ENCODE data around the gene C19orf85. TPM values are rescaled to one million over a fixed set of nuclear protein-coding genes. Genes with fewer than 3 reads are reported as not detected.

Gene C19orf85
- total RNA-seq, 4 donors from 2014 or later: not detected

- Histone ChIP-seq H3K36me3 (no peaks in the 10 kb centered on the region), H3K9me3 (no peaks in the 10 kb centered on the region), H3K27ac (no peak overlapping the region), H3K4me1 (no peaks in the 10 kb centered on the region), H3K27me3 (peaks cover 12 to 41% of the 10 kb centered on the region in 2 donors), H3K4me3 (no peak overlapping the region)
- intact Hi-C loops (cut with DNase I; ENCODE audit: low total_unique reads): no loop called here
- TF ChIP-seq POLR2A (IDR thresholded peaks at IDR 0.05): no peak
- TF ChIP-seq CTCF (IDR thresholded peaks at IDR 0.05): no peak
- no peak for DNase-seq
These were observed 20.6 kb downstream of the C19orf85 start for GRCh38 chr19:55443824-55444480.

- no peak for DNase-seq
- no peak within 1 kb of the TSS for H3K4me3 ChIP-seq
- H3K27me3 ChIP-seq: peaks cover 15 to 44% of the 10 kb centered on the region in 2 donors
- no peaks in the 10 kb centered on the region for H3K4me1 ChIP-seq
- intact Hi-C loops (cut with DNase I; ENCODE audit: low total_unique reads): no loop called here
- H3K36me3 ChIP-seq: no peaks in the 10 kb centered on the region
- no peaks in the 10 kb centered on the region for H3K9me3 ChIP-seq
- no peak within 1 kb of the TSS for H3K27ac ChIP-seq
- no peak for TF ChIP-seq POLR2A (IDR thresholded peaks at IDR 0.05)
- no peak for TF ChIP-seq CTCF (IDR thresholded peaks at IDR 0.05)
These were observed 21.3 kb downstream of the C19orf85 start, which contains the start of gene SHISA7 for GRCh38 chr19:55443045-55443823. Gene SHISA7, minus strand, starts transcription at chr19:55443300. Its CDS starts 437 bp downstream, at chr19:55442863.

- H3K4me3 ChIP-seq: no peak overlapping the region
- H3K9me3 ChIP-seq: no peaks in the 10 kb centered on the region
- no peak for DNase-seq
- no peaks in the 10 kb centered on the region for H3K36me3 ChIP-seq
- H3K4me1 ChIP-seq: no peaks in the 10 kb centered on the region
- intact Hi-C loops (cut with DNase I; ENCODE audit: low total_unique reads): no loop called here
- no peak overlapping the region for H3K27ac ChIP-seq
- H3K27me3 ChIP-seq: peaks cover 17 to 49% of the 10 kb centered on the region in 2 donors
- no peak for TF ChIP-seq CTCF (IDR thresholded peaks at IDR 0.05)
- TF ChIP-seq POLR2A (IDR thresholded peaks at IDR 0.05): no peak
These were observed 22.1 kb downstream of the C19orf85 start for GRCh38 chr19:55442372-55442961.

- Histone ChIP-seq H3K27ac (no peak overlapping the region), H3K4me3 (no peak overlapping the region), H3K9me3 (no peaks in the 10 kb centered on the region), H3K27me3 (peaks cover 17 to 54% of the 10 kb centered on the region in 2 donors), H3K36me3 (no peaks in the 10 kb centered on the region), H3K4me1 (no peaks in the 10 kb centered on the region)
- intact Hi-C loops (cut with DNase I; ENCODE audit: low total_unique reads): no loop called here
- DNase-seq: no peak
- TF ChIP-seq POLR2A (IDR thresholded peaks at IDR 0.05) (no peak), CTCF (IDR thresholded peaks at IDR 0.05) (no peak)
These were observed 22.7 kb downstream of the C19orf85 start for GRCh38 chr19:55441692-55442321.

Data from uterus (tissue), 4 donors.